ENCODE data around the gene NRBF2.
"Not testable (repeated sequence)": the region's sequence is repeated elsewhere in the genome, so short reads cannot be mapped to it uniquely, and the experiment has no call there.

Gene NRBF2

DNA sequence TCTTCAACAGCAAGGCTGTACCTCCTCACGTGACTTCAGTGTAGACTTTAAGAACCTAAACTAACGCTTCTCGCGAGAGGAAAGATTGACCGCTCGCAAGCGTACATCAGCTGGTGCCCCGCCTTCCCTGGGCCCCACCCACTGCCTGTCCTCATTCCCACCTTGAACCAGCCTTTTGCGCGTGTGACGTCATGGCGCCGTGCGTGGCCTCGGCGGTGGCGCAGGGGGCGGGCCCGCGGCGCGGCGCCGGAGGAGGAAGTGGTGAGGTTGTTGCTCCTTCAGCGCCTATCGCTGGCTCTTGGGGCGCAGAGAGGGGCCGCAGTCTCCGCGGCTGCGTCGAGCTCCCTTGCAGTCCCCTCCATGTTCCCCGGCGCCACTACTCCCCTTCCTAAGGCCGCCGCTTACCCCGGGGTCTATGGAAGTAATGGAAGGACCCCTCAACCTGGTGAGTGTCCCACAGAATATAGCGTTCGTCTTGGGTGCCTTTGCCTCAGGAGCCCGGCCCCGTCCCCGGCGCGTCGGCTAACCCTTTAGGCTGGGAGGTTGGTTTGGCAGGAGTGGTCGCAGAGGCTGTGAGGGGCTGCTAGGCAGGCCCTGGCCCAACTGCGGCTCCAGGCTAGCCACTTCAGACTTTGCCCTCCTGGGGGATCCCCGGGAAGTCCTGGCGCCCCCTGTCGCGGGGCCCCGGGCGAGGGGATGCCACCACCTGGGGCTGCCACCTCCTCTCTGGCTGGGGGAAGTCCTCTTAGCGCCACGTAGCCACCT lies at the start of gene NRBF2:
TSS of gene NRBF2 (plus strand) at position 273 of the 765 bp plus-strand sequence. CDS start at position 416, 143 bp downstream.
- DNase-seq = peak; percentile 97

DNA sequence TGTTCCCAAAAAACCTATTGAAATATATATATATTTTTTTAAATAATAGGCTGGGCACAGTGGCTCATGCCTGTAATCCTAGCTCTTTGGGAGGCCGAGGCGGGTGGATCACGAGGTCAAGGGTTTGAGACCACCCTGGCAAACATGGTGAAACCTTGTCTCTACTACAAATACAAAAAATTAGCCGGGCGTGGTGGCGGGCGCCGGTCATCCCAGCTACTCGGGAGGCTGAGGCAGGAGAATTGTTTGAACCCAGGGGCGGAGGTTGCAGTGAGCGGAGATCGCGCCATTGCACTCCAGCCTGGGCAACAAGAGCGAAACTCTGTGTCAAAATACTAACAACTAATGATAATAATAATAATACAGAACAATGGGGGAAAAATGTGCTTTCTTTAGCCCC lies 49.7 kb upstream of the NRBF2 start:
- DNase-seq = not testable (repeated sequence)

- DNase-seq = peak; percentile 69
Measured at GRCh38 chr10:63083904-63084689, 49.0 kb upstream of the NRBF2 start.

DNA sequence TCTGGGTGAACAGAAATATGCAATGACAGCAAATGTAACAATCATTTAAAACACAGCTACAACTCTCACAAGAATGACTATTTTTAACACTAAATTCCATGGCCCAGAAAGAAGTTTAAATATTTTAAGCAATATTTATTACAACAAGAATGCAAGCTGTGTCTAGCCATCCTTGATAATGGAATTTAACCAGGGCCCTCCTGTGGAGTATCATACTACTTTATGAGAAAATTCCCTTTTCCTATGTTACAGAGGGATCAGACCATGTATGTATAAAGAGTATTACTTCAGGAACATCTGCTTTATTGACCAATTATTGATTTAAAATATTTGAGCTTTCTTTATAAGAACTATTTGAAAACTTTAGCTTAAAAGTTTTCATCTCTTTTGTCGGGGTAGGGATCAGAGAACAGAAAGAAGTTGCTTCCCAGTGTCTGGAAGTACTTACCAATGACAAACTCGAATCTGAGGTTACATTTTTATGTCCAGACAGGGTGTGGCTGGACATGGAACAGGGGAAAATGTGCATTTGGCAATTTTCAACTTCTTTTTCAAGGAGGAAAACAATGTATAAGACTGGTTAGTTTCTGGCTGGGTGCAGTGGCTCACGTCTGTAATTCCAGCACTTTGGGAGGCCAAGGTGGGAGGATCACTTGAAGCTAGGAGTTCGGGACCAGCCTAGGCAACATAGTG lies 48.3 kb upstream of the NRBF2 start:
- no peak for DNase-seq

DNA sequence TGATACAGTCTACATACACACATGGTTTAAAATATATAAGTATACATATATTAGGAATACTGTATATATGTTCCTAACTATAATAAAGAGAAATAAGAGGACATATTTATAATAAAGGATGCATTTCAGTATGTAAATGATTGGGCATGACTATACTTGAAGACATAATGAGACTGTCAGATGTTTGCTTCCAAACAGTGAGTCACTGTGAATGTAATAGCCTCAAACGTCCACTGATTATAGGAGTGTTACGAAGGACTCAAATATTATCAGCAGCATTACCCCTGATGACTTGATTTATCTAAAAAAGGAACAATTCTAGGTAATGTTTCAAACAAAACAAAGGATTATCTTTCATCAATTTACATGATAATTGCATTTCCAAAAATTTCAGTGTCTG lies 39.9 kb upstream of the NRBF2 start:
- DNase-seq = no peak

DNA sequence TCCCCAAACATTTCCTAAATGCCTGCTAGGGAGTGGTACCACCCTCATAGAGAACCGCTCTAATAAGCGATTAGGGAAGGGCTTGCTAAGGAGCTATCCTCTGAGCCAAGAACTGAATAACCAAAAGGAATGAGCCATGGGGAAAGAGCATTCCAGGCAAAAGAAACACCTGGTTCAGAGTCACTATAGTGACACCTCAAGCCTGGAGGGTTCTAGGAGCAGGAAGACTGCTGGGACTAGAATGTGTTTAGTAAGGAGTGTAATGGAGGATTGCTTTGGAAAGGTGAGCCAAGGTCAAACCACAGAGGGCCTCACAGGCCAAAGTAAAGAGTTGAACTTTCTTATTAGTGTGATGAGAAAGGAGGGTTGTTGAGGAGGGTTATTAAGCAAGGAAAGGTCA lies 38.7 kb upstream of the NRBF2 start:
- no peak for DNase-seq

DNA sequence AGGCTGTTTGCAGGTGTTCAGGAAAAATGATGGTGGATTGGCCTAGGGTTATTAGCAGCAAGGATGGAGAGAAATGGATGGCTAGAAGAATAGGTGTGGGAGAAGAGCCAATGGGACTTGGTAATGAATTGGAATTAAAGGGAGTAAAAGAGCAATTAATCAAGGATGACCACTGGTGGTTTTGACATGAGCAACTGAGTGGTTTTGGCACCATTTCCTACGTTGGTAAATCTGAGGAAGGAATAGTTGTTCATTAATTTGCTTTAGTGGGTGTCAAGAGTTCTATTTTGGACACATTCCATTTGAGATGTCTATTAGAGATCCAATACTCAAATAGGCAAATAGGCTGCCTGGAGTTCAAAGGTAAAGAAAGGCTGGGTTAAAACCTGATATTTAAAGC lies 38.2 kb upstream of the NRBF2 start:
- DNase-seq = no peak

DNA sequence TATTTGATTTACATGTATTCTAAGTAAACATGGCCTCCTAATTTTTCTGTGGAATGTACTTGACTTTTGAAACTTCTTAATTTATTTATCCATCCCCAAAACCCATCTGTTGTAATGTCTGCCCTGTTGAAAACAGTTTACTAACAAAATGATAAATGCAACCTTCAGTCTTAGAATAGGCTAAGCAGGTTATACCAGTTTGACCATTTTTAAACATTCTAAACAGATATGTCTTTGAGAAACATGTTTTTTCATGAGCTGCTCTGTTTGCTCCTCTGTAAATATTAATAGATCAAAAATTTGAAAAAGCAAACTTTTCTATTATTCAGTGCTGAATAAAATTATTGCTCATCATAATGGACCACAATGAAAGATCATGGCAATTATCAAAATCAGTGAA lies 33.4 kb upstream of the NRBF2 start:
- DNase-seq = no peak

DNA sequence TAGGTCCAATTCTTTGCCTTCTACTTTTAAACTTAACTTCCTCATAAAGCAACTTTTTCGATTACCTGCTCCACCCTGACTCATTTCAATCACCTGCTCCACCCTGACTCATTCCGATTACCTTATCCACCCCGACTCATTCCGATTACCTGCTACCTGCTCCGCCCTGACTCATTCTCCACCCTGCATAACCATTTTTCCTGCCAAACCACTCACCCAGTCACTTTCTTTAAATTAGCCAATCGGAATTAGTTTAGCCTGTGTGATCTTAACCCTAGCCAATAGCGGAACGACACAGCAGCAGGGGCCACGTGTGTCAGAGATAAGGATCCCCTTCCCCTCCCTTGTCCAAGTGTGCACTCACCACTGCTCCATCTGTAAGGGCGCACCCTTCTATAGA lies 32.0 kb upstream of the NRBF2 start:
- not testable (repeated sequence) for DNase-seq

DNA sequence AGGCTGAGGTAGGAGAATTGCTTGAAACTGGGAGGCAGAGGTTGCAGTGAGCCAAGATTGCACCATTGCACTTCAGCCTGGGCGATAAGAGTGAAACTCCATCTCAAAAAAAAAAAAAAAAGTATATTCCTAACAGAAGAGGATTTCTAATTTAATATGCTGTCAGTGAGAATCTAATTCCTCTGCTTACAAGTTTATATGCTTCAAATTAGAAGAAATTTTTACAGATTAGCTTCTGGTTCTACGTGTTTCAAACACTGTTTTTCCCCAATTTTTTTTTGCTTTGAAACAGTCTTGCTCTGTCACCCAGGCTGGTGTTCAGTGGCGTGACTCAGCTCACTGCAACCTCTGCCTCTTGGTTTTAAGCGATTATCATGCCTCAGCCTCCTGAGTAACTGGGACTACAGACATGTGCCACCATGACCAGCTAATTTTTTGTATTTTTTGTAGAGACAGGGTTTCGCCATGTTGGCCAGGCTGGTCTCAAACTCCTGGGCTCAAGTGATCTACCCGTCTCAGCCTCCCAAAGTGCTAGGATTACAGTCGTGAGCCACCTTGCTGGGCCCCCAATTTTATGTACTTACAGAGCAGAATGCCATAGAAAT lies 30.7 kb upstream of the NRBF2 start:
- DNase-seq = not testable (repeated sequence)

- not testable (repeated sequence) for DNase-seq
Measured at GRCh38 chr10:63103178-63103577, 29.9 kb upstream of the NRBF2 start.

- DNase-seq = no peak
Measured at GRCh38 chr10:63103971-63104409, 29.1 kb upstream of the NRBF2 start.

GRCh38 chr10:63105225-63106110 lies 27.7 kb upstream of the NRBF2 start:
- no peak for DNase-seq

DNA sequence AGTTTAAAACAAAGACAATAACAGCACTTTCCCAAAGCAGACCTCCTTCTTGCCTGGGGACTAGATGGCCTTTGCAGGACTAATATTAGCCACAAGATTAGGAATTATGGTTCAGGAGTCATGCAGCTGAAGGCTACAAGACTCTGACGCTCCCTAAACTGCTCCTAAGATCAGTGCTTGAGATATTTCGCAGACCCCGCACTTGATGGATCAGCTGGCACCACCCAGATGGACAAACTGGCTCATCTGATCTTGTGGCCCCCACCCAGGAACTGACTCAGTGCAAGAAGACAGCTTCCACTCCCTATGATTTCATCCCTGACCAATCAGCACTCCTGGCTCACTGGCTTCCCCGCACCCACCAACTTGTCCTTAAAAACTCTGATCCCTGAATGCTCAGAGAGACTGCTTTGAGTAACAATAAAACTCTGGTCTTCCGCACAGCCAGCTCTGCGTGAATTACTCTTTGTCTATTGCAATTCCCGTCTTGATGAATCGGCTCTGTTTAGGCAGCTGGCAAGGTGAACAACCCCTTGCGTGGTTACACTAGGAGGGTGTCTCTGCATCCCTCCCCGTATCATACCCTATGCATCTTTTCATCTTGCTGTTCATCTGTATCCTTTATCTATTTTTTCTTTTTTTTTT lies 26.9 kb upstream of the NRBF2 start:
- no peak for DNase-seq

DNA sequence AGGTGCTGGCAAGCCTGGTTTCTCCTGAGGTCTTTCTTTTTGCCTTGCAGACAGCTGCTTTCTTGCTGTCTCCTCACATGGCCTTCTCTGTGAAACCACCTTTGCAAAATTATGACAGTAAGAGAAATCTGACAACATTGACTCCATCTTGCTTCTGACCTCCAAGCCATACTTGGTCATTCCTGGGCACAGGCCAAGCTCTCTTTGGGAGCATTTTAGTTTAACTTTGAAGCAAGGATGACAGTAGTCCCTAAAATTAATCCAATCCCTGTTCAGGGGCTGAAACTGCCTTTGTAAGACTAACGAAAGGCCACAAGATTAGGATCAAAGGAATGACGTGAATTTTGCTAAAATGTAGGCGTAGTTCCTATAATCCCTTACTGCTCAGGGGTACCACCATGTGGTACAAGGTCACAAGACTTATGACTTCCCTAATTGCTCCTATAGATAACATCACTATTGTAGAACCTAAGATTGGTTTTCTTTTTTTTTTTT lies 25.1 kb upstream of the NRBF2 start:
- no peak for DNase-seq

DNA sequence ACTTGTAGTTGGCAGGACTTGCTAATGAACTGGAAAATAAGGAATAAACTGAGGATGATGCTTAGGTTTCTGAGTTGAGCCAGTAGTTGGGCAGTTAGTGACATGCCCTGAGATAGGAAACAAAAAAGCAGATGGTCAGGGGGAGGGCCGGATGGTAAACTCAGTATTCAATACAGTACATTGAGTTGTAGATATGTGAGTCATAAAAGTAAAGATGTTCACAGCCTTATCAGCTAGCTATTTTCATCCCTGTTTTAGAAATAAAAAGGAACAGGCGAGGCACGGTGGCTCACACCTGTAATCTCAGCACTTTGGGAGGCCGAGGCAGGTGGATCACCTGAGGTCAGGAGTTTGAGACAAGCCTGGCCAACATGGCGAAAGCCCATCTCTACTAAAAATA lies 22.2 kb upstream of the NRBF2 start:
- DNase-seq = no peak

DNA sequence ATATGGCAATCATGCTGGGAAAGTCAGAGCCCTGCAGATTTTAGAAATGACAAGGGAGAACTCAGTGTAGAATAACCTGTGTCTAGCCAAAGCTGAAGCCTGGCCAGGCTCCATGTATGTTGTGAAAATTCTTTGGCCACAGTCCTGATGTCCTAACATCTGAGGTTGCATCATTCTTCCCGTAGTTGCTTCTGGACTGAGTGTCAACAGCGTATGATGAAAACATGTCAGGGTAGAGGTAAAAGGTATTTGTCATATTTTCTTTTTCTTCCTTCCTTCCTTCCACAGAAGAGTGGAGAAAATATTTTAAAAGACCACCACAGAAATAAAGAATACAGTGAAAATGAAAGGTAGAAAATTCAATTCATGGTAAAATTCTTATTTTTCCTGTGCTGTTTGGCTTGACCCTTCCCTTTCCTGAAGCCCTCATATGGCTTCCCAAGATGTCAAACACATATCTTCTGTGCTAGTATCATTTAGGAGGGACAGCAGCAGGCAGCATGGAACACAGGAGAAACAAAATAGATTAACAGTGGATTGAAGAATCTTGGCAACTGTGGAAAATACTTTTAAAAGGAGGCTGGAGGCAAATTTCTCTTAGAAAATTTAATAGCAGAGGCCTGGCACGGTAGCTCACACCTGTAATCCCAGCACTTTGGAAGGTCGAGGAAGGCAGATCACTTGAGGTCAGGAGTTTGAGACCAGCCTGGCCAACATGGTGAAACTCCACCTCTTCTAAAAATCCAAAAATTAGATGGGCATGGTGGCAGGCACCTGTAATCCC lies 18.9 kb upstream of the NRBF2 start:
- DNase-seq = no peak

DNA sequence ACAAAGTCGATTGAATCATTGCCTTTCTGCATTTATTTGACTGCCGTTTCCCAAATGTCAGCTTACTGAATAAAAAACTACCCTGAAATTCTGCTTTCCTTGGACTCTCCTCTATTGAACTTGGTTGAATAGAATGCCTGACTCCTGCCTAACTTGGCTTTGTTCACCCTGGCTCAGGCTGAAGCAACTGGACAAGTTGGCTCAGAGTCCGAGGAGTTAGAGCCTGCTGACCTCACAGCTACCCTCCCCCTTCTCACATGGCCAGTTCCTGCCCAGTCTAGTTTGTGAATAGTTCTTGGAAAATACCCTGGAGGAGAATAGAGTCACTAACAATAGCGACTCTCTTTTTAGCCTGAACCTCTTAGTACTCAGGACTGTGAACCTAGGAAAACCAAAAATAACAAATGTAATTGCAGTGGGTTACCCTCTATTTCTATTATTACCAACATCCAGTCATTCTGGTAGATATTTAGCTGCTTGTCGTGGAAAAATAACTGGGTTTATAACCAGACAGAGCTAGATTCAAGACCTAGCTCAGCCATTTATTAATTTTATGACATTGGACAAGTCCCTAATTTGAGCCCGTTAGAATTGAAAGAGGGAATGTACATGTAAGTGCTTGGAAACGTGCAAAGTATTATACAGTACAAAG lies 17.3 kb upstream of the NRBF2 start:
- DNase-seq = no peak

DNA sequence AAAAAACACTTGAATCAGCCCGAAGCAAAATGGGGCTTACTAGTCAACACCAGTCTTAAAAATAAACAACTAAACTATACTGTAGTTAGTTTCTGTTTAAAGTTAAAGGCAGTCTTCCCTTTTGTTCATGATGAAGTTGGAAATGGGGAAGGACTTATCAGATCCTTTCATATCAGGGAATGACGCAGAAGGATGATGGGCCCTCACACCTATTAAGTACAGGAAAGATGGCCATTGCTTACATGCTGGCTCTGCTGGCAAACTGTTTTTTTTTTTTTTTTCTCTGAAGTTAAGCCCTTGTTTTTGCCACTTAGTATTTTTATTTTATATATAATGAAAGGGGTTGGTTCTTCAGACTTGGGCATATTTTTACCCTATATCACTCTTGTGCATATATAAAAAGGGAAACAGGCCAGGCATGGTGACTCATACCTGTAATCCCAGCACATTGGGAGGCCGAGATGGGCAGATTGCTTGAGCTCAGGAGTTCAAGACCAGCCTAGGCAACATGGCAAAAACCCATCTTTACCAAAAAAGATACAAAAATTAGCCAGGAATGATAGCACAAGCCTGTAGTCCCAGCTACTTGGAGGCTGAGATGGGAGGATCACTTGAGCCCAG lies 16.6 kb upstream of the NRBF2 start:
- no peak for DNase-seq

DNA sequence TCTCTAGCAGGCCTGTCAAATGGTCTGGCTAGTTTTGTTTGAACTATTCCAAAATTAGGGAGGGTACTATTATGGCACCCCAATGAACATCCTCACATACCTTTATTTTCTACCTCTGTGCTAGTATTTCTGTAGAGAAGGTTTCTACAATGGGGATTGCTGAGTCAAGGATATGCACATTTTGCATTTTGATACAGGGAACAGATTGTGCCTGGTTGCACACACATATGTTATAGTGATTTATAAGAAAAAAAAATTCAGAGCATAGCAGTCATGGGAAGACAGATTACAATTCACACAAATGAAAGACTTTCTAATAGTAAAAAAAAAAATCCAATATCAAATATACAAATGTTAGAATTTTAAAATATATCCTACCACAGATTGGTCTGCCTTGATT lies 14.1 kb upstream of the NRBF2 start:
- no peak for DNase-seq
